ENCODE measurements around the gene CNTNAP2.

GRCh38 chr7:147432079-147432478, 1315.5 kb downstream of the CNTNAP2 start:
- TF ChIP-seq CTCF (conservative IDR thresholded peaks at IDR 0.05; ENCODE audit: low read depth, low read length) (peak; percentile 46), EZH2 (IDR thresholded peaks at IDR 0.05; ENCODE audit: borderline replicate concordance, low read depth, low read length, poor library complexity, severe bottlenecking) (no peak)
